Limb (tissue), 2 donors: ENCODE results near the gene ROCK2.
A peak's percentile ranks its signal among the peaks of the same experiment; 100 is the strongest.
"Not testable (repeated sequence)": the region's sequence is repeated elsewhere in the genome, so short reads cannot be mapped to it uniquely, and the experiment has no call there.

ENCODE experiments used
- DNase-seq, 2 donors: peaks; one replicate each; pipeline ENCODE4 v3.0.0-alpha.2; 2016; ENCODE audit errors: extremely low spot score in 2 of 2

Gene ROCK2

GRCh38 chr2:11187083-11187619 is 157.3 kb downstream of the ROCK2 start:
- DNase-seq: no peak

GRCh38 chr2:11186145-11186544 is 158.3 kb downstream of the ROCK2 start:
- DNase-seq: no peak

GRCh38 chr2:11182951-11183350 is 161.5 kb downstream of the ROCK2 start:
- no peak for DNase-seq

- DNase-seq: no peak
These were observed 163.8 kb downstream of the ROCK2 start for GRCh38 chr2:11180653-11181052.

GRCh38 chr2:11179899-11180298 is 164.5 kb downstream of the ROCK2 start:
- no peak for DNase-seq

GRCh38 chr2:11179196-11179595 is 165.2 kb downstream of the ROCK2 start:
- no peak for DNase-seq

GRCh38 chr2:11177871-11178690 is 166.4 kb downstream of the ROCK2 start:
- no peak for DNase-seq

GRCh38 chr2:11175293-11175795 is 169.1 kb downstream of the ROCK2 start:
- DNase-seq: peak in 1 of 2 donors; percentile 5

GRCh38 chr2:11174222-11174621 is 170.2 kb downstream of the ROCK2 start:
- DNase-seq: no peak

- no peak for DNase-seq
These were observed 175.1 kb downstream of the ROCK2 start for GRCh38 chr2:11169333-11169732.

GRCh38 chr2:11168488-11168887 is 175.9 kb downstream of the ROCK2 start:
- DNase-seq: no peak

- no peak for DNase-seq
These were observed 178.0 kb downstream of the ROCK2 start for GRCh38 chr2:11166476-11166875.

- not testable (repeated sequence) for DNase-seq
These were observed 179.4 kb downstream of the ROCK2 start for GRCh38 chr2:11165046-11165445.

GRCh38 chr2:11163439-11164317 is 180.8 kb downstream of the ROCK2 start:
- no peak for DNase-seq

- DNase-seq: no peak
These were observed 182.7 kb downstream of the ROCK2 start for GRCh38 chr2:11161747-11162146.

GRCh38 chr2:11160731-11161455 is 183.5 kb downstream of the ROCK2 start:
- DNase-seq: no peak

GRCh38 chr2:11160256-11160655 is 184.2 kb downstream of the ROCK2 start:
- DNase-seq: no peak

GRCh38 chr2:11159574-11160170 is 184.8 kb downstream of the ROCK2 start:
- DNase-seq: no peak

- DNase-seq: no peak
These were observed 185.4 kb downstream of the ROCK2 start for GRCh38 chr2:11158916-11159573.

GRCh38 chr2:11157731-11158130 is 186.7 kb downstream of the ROCK2 start:
- DNase-seq: no peak
